Stimulated activated CD8-positive, alpha-beta memory T cell treated with anti-CD3 and anti-CD28 coated beads, Interleukin-4, amount 100 ng/mL, for 1 hour (primary cell): ENCODE measurements around the gene IQSEC1.

Experiments
- DNase-seq, 2 donors: peaks; one replicate each; pipeline ENCODE4 v3.0.0-alpha.2; 2020; ENCODE audit warnings: low read depth in 2 of 2, low spot score in 1 of 2

IQSEC1 gene

DNA sequence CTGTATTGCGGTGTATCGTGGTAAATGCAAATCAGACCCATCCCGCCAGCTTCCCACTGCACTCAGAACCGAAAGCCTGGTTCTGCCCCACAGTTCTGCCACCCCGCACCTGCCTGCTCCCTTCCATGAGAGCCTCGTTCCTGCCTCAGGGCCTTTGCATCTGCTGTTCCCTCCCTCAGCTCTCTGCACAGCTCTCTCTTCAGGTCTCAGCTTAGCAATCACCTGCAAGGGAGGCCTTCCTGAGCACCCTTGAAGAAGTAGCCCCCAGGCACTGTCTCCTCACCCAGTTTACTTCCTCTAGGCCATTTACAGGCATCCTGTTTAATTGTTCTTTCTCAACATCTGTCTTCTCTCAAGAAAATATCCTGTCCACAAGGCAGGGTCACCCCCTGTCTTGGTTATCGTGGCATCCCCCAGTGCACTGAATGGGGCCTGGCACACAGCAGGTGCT, 13.3 kb upstream of the IQSEC1 start:
- DNase-seq, result no peak

DNA sequence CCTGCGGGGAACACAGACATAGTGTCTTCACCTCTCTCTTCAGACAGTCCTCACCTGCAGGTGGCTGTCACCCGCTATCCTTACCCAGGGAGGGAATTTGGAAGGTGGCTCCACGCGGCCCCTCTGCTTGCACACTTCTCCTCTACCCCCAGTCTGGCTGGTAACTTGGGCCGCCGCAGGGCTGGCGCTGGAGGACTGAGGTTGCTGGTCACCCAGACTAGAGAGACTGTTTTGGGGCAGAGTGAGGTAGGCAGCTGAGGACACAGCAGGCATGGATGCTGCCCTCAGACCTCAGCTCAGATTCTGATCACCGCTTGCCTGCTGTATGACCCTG, 12.6 kb upstream of the IQSEC1 start:
- no peak for DNase-seq

DNA sequence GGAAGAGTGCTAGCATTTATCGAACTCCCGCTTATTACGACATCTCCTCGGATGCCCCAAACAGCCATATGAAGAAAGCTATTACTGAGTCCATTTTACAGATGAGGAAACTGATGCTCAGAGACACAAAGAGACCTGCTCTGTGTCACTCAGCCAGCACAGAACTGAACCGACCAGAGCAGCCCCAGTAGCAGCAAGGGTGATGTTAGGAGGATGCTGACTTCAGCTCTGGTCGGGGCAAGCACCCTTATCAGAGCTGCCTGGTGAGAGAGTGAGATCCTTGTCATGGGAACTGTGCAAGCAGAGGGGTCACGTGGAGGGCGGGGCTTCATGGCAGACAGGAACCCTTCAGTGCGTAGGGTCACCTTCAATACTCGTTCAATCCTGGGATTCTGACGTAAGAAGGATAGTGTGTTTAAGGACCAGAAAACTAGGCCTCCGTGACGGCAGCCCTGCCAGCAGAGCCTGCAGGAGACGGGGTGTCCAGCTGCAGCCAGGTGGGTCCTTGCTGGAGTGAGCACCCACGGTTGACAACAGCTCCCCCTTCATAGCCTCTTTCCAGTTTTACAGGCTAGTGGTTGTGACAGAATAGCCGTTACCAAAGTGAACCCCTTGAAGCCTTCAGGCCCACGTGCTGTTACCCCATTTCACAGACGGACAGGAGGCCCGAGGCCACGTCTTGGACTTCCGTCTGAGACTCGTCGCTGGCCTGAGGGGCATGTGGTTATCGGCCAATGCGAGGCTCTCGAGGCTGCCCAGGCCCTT, 12.0 kb upstream of the IQSEC1 start:
- no peak for DNase-seq

DNA sequence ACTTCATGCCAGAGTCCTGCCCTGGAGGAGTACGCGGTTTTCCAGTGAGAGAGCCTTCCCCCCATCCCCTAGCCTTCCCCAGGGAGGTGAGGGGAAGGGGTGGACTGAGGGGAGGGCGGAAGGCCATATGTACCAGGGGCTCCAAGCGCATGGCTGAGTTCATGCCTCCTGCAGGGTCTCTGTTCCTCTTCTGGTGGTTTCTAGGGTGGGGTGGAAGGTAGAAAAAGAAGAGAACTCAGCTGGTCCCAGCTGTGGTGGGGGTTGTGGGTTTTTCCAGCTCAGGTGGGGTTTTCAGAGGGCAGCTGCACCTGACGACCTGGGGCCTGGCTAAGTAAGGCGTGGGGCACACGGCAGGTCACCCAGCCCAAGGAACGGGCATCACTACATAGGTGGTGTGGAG, 10.7 kb upstream of the IQSEC1 start:
- no peak for DNase-seq

DNA sequence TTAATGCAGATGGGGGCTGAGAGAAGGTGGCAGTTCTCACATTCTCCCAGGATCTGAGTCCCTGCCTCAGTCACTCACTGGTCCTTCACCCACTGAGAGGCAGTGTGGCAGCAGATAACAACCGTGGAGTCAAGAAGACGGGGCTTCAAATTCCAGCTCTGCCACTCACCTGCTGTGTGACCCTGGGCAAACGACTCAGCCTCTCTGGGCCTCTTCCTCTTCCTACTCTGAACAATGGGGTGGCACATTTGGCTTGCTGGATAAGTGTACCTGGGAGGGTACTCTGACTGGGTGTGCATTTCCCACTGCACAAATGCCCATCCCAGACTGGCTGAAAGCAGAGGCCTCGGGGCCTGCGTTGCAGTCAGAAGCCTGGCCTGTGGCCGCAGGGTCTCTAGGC, 10.0 kb upstream of the IQSEC1 start:
- no peak for DNase-seq

DNA sequence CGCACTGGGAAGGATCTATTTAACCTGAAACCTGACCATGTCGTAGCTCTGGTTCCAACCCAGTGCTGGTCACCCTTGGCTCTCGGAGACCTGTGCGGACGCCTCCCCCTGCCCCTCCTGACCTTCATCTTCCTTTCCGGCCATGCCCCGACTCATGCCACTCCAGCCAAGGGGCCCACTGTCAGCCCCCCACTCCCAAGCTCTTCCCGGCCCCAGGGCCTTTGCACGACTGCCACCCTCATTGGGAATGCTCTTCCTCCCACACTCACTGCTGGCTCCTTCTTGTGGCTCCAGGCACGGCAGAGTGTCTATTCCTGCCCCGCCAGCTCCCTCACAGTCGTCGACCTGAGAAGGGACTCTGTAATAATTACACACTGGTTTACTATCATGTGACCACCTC, 9.4 kb upstream of the IQSEC1 start:
- DNase-seq, result no peak

DNA sequence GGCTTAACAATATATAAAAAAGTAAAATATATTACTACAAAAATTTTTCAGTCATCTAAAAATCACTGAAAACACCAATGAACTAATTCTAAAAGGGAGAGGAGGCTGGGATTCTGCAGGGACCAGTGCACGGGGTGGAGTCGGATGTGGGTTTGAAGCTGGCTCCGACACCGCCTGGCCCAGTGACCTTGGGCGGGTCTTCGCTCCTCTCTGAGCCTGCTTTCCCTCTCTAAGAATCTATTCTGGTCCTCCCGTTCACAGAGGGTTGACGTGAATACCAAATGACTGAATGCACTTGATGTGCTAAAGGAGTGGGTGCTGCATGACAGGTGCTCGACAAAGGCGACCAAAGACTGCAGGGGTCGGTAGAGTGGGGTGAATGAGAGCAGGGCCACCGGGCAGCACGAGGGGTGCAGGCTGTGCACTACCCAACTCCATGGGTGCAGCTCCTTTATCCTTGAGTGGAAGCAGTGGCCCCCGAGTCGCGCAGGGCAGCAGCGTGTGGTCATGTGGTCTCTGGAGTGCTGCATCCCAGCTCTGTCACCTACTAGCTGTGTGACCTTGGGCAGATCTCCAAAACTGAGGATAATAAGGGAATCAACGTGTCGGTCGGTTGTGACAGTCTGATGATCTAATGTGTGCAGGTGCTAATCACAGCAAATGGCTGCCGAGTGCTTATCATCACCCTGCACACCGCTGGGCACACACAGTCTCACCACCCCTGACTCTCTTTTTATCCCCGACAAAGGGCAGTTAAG, 8.6 kb upstream of the IQSEC1 start:
- no peak for DNase-seq

DNA sequence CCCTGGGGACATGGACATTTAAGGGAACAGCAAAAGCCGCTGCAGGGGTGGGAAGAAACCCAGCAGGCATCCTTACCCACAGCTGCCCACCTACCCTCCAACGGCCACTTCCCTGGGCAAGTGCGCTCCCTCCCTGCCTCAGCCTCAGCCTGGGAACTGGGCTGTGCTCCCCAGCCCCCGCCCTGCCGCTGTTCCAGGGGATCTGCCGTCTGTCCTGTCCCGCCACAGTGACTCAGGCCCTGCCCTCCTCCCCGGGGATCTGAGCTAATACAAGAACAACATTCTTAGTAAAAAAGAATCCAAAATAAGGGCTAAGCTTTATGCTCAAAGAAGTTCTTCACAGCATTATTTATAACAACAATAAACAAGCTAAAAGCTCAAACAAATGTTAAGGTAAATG, 7.4 kb upstream of the IQSEC1 start:
- DNase-seq, result no peak

DNA sequence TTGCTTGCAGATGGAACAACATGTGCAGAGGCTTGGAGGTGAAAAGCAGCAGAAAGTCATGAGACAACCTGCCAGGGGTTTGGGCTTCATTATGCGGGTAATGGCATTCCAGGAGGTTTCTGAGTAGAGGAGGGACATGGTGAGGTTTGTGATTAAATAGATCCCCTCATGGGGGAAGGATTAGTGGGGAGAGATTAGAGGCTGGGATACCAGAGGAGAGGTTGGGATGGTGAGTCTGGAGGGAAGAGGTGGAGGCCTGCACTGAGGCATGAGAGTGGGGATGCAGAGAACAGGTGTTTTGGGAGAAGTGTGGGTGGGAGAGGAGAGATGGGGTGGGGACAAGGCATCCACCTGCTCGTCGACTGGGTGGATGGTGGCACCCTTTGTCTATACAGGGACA, 6.8 kb upstream of the IQSEC1 start:
- no peak for DNase-seq

DNA sequence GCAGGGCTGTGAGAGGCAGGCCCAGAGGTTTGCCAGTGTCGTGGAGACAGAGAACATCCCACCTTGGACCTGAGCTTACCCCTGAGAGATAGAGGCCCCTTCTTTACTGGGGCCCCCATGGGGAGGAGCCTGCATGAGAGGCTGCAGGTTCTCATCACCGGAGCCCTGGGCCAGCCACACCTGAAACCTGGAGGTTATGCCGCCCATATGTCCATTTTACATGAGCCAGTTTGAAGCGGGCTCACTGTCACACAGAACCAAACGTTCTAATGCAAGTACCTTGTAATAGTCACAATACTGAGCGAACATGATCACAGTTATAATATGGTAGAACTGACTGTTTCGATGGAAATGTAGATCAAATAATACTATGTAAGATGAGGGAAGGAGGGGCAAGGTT, 6.3 kb upstream of the IQSEC1 start:
- DNase-seq, result no peak

DNA sequence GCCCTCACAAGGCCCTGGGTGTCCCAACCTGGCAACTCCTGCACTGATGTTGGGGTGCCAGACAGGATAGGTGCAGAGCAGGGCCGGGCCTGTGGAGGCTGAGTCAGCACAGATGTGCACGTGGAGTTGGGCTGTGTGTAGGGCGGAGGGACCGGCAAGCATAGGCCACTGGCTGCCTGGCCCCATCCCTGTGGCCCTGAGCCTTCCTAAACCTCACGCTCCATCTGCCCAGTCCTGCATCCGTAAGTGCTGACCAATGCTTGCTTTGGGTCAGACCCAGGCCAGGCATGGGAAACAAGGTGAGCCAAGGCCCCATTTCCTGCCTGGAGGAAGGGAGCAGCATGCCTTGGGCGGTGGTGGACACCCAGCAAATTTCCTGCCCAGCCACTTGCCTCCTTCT, 5.8 kb upstream of the IQSEC1 start:
- DNase-seq, result no peak

DNA sequence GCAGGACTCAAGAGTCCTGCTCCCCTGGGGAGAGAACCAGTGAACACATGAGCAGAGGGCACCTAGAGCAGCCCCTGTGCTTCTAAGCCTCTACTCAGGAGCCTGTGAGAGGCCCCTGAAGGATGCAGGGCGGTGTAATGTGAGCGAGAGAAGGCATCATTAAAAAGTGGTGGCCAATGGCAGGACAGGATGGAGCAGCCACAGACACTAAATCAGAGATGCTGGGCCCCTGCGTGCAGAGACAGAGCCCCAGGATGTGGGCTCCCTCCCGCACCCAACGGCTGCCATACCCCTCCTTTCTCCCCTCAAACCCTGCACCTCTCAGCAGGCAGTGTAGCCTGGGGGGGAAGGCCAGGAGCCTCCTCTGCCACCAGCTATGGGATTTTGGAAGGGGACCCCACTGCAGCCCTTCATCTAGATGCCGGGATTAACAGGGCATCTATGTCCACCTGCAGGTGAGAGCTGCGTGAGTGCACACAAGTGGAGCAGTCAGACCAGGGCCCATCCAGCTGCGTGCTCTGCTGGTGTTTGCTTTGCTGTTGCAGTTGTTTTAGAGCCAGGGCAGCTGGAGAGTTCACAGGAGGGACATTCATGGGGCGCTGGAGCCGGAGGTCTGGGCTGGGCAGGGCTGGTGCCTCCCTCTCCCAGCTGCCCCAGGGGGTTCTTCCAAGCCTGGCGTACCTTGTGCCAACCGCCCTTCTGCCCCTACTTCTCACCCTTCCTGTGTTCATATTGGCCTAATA, 5.1 kb upstream of the IQSEC1 start:
- DNase-seq, result no peak

DNA sequence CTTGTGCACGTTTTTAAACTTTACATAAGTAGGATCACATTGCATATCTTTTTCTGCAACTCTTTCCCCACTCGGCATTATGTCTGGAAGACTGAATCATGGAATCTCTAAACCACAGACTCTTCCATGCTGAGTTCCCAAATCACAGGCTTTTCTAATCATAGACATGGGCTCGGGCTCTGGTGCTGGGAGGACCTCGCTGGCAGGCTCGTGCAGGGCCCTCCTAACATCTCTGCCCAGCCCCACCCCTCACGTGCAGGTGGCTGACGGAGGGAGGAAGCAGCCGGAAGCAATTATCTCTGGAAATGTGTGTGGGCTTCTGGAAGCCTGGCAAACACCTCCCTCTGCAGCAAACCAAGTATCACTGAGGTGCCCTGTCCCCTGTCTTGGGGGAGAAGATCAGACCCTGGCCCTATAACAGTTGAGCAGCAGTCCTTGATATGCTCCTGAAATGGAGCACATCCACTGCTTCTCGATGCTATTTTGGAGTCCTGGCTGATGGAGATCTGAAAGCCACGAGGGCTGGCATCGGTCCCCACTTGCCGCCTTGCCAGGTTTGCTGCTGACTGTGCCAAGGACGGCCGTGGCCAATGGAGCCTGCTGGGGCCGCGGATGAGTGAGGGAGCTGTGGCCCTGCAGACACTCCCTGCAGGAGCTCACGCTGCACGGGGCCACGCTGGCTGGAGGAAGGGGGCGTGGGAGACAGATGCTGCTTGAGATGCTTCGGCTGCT, 4.4 kb upstream of the IQSEC1 start:
- no peak for DNase-seq

DNA sequence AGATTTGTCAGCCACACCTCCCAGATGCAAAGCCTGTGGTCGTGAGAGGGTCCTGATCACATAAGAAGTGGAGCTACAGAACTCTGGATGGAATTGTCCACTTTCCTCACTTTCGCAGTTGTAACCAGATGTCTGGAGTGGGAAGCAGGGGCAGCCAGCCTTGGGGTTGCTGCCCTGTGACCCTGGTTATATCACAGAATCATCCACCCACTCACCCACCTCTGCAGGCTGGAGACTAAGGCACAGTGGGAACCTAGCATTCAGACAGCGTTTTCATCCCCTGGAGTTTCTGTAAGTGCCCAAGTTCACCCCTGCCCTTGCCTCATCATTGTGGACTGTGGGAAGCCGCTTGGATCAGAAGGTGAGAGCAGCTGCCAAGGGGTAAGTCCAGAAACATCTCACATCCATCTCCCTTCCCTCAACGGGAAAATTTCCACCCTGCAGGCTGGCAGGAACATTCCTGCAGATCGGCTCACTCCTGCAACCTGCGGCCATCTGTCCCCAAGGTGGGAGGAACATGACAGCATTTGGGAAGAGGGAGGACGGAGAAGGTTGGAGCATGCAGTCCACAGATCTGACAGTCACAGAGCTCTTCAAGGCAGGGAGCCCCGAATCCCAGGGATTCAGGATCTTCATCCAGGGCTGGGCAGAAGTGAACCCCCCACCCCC, 2.9 kb upstream of the IQSEC1 start:
- no peak for DNase-seq

DNA sequence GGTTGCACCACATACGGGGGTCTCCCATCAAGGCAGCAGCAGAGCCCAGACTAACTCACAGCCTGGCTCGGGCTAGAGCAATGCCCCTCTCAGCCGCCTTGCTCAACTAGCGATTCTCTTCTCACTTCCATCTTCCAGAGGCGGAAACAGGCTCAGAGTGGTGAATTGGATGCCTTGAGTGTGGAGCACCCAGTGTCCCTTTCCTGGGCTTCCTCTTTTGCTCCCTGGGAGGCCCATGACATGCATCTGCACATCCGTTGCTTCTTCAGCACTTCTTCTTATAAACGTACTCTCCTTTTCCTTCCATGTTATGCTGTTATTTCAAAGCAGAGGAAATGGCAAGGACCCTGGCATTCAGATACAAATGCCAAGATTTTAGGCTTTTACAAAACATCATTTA, 2.1 kb upstream of the IQSEC1 start:
- DNase-seq, result no peak

DNA sequence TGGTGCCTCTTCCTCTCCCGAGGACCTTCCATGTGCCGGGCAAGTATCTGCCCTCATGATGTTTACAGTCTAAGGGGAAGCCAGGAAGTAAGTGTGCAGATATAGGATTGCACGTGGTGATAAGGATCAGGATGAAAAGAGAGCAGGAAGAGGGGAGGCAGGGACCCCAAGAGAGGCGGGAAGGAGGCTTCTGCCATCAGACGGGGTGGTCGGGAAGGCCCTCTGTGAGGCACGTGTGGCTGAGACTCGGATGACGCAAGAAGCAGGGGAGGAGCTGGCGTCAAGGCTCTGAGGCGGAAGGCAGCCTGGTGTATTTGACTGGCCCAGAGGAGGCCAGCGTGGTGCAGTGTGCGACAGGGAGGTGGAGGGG, 762 bp upstream of the IQSEC1 start:
- DNase-seq, result no peak

DNA sequence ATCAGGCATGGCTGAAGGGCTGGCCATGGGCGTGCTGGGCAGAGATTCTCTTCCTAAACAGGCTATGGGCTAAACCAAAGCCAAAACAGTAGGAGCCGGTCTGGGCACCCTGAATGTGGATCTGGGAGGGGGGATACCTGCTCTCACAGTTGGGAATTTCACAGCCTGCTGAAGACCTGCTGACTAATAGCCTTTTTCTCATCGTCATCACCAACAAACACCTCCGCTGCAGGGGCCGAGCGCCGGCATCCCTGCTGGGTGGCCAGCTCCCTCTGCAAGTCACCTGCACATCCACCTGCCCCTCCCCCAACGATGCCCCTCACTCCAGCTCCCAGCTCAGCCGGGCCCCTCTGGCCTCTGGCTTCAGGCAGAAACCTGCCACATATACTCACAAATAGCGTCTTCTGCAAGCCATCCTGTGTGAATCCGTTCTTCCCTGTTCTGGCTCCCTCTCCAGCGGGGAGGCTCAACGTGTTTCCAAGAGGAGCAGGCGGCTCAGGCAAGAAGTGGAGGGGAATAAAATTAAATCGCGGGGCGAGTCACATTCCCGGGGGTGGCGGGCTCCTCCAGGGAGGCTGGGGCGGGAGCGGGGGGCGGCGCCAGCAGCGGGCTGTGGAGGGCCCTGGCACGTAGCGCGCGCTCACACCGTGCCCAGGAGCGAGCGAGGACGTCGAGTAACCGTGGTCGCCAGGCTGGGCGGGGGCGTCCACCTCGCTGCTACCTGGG, 466 bp downstream of the IQSEC1 start:
- no peak for DNase-seq

DNA sequence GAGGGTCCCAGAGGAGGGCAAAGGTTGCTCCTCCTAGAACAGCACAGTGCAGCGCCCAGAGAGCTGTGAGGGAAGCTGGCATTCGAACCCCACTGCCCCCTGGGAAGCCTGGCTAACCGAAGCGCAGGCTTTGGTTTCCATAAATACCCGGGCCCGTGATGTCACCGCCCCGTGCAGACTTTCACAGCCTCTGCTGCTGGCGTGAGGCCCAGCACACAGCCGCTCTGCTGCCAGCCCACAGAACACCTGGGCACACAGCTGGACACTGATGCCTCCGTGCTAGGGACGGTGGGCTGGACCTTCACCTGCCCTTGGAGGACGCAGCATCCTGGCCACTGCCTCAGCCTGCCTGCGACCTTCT, 1.0 kb downstream of the IQSEC1 start:
- no peak for DNase-seq

DNA sequence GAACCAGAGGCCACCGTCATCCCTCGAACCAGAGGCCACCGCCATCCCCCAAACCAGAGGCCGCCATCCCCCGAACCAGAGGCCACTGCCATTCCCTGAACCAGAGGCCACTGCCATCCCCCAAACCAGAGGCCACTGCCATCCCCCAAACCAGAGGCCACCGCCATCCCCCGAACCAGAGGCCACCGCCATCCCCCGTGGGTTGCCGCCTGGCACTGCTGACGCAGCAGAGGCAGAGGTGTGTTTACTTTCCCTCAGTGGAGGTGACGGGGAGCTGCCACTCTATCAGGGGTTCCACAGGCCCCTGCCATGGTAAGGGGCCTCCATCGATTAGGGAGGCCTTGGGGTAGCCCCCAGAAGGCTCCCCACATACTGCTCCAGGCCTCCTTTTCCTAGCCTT, 1.5 kb downstream of the IQSEC1 start:
- DNase-seq, result no peak

DNA sequence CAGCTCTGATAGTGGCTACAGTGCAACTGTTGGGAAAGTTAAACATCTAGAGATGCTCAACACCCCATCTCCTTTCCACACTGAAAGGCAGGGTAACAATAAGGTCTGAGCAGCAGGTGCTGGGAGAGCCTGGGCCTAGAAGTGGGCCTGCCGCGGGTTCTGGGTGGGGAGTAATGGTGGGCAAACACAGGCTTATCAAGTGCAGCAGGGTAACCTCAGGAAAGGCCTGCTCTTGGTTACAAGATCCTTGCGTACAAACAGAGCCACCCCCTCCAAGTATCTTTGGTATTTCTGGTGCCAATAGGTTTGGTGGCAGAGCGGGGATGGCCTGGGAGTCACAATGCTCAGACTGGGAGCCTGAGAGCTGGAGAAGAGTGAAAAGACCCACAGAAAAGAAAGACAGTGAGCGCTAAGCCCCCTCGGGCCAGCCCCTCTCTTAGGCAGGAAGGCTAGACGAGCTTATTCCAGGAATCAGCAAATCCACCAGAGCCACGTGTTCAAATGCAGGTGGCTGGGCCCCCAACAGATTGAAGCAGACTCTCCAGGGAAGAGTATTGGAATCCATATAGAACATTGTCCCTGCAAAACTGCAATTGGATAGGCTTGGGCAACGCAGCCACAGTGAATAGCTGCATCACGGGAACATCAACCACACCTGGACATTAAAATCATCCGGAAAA, 2.7 kb downstream of the IQSEC1 start:
- DNase-seq, result no peak
